GM12875 (cell line): ENCODE measurements around the gene EPB41L4A.
"Not testable (repeated sequence)": the region's sequence is repeated elsewhere in the genome, so short reads cannot be mapped to it uniquely, and the experiment has no call there.

Experiments used
- H3K4me3 ChIP-seq: one replicate; pipeline ENCODE4 v1.5.1; 2011; ENCODE audit warnings: low read depth, low read length, control low read depth
- CTCF ChIP-seq: IDR thresholded peaks from 2 replicates; pipeline ENCODE4 v1.5.1; 2011; ENCODE audit warnings: low read depth, mild to moderate bottlenecking, control low read depth, inconsistent platforms, low read length, moderate library complexity, borderline replicate concordance; ENCODE audit not compliant: insufficient read depth

EPB41L4A gene

GRCh38 chr5:112227911-112228631 is 191.0 kb downstream of the EPB41L4A start:
- H3K4me3 ChIP-seq = no peak overlapping the region

GRCh38 chr5:112226215-112226614 is 192.9 kb downstream of the EPB41L4A start:
- no peak for TF ChIP-seq CTCF

More at GRCh38 chr5:112227911-112228631, 191.0 kb downstream of the EPB41L4A start:
- TF ChIP-seq CTCF = no peak

GRCh38 chr5:112222997-112223396 is 196.1 kb downstream of the EPB41L4A start:
- not testable (repeated sequence) for H3K4me3 ChIP-seq

More at GRCh38 chr5:112226215-112226614, 192.9 kb downstream of the EPB41L4A start:
- no peak overlapping the region for H3K4me3 ChIP-seq

- H3K4me3 ChIP-seq = no peak overlapping the region
- no peak for TF ChIP-seq CTCF
Observed at GRCh38 chr5:112221128-112221527, 197.9 kb downstream of the EPB41L4A start.

GRCh38 chr5:112219000-112219399 is 200.1 kb downstream of the EPB41L4A start:
- no peak overlapping the region for H3K4me3 ChIP-seq
- no peak for TF ChIP-seq CTCF

GRCh38 chr5:112217843-112218579 is 201.1 kb downstream of the EPB41L4A start:
- H3K4me3 ChIP-seq = no peak overlapping the region
- TF ChIP-seq CTCF = no peak

GRCh38 chr5:112216140-112216539 is 202.9 kb downstream of the EPB41L4A start:
- TF ChIP-seq CTCF = no peak
- no peak overlapping the region for H3K4me3 ChIP-seq
